ENCODE results near the gene GPBP1.
"Not testable (repeated sequence)": the region's sequence is repeated elsewhere in the genome, so short reads cannot be mapped to it uniquely, and the experiment has no call there.

GRCh38 chr5:57187977-57188376, 14.1 kb downstream of the GPBP1 start:
- TF ChIP-seq CTCF (IDR thresholded peaks at IDR 0.05; ENCODE audit: borderline replicate concordance, extremely low read depth, low read length, poor library complexity, severe bottlenecking); EZH2 (IDR thresholded peaks at IDR 0.05; ENCODE audit: borderline replicate concordance, low read depth, low read length, severe bottlenecking): not testable (repeated sequence)

Measured in DND-41 (cell line).